SH-SY5Y (cell line): ENCODE measurements around the gene PPIP5K2.

Source experiments
- GATA2 ChIP-seq: IDR thresholded peaks from 2 replicates; pipeline ENCODE4 v1.6.1; 2011; ENCODE audit warnings: mild to moderate bottlenecking, low read depth, low read length
- GATA3 ChIP-seq: IDR thresholded peaks from 2 replicates; pipeline ENCODE4 v1.6.1; 2011; ENCODE audit warnings: low read depth, mild to moderate bottlenecking, low read length, moderate library complexity

DNA sequence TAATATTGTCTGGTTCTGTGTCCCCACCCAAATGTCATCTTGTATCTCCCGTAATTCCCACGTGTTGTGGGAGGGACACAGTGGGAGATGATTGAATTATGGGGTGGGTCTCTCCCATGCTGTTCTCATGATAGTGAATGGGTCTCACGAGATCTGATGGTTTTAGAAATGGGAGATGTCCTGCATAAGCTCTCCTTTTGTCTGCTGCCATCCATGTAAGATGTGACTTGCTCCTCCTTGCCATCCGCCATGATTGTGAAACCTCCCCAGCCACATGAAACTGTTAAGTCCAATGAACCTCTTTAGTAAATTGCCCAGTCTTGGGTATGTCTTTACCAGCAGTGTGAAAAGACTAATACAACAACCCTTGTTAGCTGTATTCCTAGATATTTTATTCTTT, 44.7 kb upstream of the PPIP5K2 start:
- TF ChIP-seq GATA2 (no peak), GATA3 (no peak)
